ENCODE measurements around the gene PSME2.

GRCh38 chr14:24130380-24130716 is 16.1 kb downstream of the PSME2 start, which contains the start of gene FITM1:
- TF ChIP-seq CTCF (IDR thresholded peaks at IDR 0.05) = no peak
- no peak for TF ChIP-seq POLR2AphosphoS5 (IDR thresholded peaks at IDR 0.05)
- TF ChIP-seq POLR2A (IDR thresholded peaks at IDR 0.05) = no peak

Data from suprapubic skin (tissue), 4 donors.